Measurements from ENCODE around the gene EIF4A3. TPM values are rescaled to one million over a fixed set of nuclear protein-coding genes. Genes with fewer than 3 reads are reported as not detected.

The EIF4A3 gene
- total and polyA plus RNA-seq, 4 donors: 29.0 to 35.1 (median 33.4) TPM

DNA sequence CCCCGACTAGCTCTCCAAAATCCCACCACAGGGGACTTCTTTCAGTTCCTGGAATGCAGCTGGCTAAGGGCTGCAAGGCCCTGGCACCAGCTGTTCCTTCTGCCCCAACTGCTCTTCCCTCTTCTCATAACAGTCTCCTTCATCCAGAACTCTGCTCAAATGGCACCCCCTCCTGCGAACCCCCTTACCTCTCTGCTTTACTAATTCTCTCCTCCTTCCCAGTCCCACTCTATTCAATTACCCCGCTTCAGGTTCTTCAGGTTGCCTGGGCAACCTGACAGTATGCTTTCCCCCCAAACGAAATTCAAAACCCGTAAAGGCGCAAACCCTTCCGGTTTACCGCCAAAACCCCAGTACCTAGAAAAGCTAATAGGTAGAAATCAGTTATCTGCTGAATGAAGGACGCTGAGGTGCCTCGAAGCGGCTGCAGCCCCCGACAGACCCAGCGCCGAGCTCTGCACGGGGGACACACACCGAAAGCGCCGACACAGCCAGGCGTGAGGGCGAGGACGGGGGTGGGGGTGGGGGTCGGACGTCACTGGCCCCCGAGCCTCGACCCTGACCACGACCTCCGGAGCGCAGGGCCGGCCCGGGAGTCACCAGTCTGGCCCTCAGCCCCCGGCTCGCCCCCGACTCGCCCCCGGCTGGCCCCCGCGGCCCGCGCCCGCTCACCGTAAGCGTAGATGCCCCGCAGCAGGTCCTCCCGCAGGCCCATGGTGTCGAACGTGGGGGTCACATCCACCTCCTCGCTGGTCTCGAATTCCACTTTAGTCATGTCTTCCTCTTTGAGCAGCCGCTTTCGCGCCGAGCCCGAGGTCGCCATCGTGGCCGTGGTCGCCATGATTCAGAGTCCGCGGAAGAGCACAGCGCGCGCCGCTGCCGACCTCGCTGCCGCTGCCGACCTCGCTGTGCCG is 550 bp downstream of the EIF4A3 start:
- peaks cover 2 to 27% (median 17%) of the 10 kb centered on the region in 4 donors for H3K36me3 ChIP-seq (ENCODE audit: control insufficient read depth in 4 of 4, insufficient read depth in 3 of 4, low read depth in 1 of 4, low read length in 3 of 4)
- no peaks in the 10 kb centered on the region for H3K9me3 ChIP-seq (ENCODE audit: control insufficient read depth in 4 of 4, low read length in 3 of 4)
- TF ChIP-seq JUND (IDR thresholded peaks at IDR 0.05) (no peak), GABPA (IDR thresholded peaks at IDR 0.05 in 1 of 2, conservative IDR thresholded peaks at IDR 0.05 in 1 of 2) (no peak), YY1 (IDR thresholded peaks at IDR 0.05) (no peak), NR2F2 (IDR thresholded peaks at IDR 0.05) (no peak), HNF4G (IDR thresholded peaks at IDR 0.05) (no peak), RXRA (IDR thresholded peaks at IDR 0.05) (no peak), TAF1 (conservative IDR thresholded peaks at IDR 0.05) (no peak), EGR1 (IDR thresholded peaks at IDR 0.05; ENCODE audit: low read depth in 2 of 2) (no peak), SP1 (IDR thresholded peaks at IDR 0.05) (no peak), HNF4A (conservative IDR thresholded peaks at IDR 0.05) (no peak), RAD21 (IDR thresholded peaks at IDR 0.05) (no peak), FOXA1 (IDR thresholded peaks at IDR 0.05) (no peak), FOXA2 (IDR thresholded peaks at IDR 0.05) (no peak)
- TF ChIP-seq, protein P1, sequence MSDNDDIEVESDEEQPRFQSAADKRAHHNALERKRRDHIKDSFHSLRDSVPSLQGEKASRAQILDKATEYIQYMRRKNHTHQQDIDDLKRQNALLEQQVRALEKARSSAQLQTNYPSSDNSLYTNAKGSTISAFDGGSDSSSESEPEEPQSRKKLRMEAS (IDR thresholded peaks at IDR 0.05): no peak
- TF ChIP-seq, protein P2, sequence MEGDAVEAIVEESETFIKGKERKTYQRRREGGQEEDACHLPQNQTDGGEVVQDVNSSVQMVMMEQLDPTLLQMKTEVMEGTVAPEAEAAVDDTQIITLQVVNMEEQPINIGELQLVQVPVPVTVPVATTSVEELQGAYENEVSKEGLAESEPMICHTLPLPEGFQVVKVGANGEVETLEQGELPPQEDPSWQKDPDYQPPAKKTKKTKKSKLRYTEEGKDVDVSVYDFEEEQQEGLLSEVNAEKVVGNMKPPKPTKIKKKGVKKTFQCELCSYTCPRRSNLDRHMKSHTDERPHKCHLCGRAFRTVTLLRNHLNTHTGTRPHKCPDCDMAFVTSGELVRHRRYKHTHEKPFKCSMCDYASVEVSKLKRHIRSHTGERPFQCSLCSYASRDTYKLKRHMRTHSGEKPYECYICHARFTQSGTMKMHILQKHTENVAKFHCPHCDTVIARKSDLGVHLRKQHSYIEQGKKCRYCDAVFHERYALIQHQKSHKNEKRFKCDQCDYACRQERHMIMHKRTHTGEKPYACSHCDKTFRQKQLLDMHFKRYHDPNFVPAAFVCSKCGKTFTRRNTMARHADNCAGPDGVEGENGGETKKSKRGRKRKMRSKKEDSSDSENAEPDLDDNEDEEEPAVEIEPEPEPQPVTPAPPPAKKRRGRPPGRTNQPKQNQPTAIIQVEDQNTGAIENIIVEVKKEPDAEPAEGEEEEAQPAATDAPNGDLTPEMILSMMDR (IDR thresholded peaks at IDR 0.05; ENCODE audit: low read depth, low read length, missing input control): no peak
- TF ChIP-seq, protein P3, sequence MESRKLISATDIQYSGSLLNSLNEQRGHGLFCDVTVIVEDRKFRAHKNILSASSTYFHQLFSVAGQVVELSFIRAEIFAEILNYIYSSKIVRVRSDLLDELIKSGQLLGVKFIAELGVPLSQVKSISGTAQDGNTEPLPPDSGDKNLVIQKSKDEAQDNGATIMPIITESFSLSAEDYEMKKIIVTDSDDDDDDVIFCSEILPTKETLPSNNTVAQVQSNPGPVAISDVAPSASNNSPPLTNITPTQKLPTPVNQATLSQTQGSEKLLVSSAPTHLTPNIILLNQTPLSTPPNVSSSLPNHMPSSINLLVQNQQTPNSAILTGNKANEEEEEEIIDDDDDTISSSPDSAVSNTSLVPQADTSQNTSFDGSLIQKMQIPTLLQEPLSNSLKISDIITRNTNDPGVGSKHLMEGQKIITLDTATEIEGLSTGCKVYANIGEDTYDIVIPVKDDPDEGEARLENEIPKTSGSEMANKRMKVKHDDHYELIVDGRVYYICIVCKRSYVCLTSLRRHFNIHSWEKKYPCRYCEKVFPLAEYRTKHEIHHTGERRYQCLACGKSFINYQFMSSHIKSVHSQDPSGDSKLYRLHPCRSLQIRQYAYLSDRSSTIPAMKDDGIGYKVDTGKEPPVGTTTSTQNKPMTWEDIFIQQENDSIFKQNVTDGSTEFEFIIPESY (IDR thresholded peaks at IDR 0.05): no peak
- TF ChIP-seq, protein P4, sequence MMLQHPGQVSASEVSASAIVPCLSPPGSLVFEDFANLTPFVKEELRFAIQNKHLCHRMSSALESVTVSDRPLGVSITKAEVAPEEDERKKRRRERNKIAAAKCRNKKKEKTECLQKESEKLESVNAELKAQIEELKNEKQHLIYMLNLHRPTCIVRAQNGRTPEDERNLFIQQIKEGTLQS (IDR thresholded peaks at IDR 0.05): no peak
- TF ChIP-seq, protein P5, sequence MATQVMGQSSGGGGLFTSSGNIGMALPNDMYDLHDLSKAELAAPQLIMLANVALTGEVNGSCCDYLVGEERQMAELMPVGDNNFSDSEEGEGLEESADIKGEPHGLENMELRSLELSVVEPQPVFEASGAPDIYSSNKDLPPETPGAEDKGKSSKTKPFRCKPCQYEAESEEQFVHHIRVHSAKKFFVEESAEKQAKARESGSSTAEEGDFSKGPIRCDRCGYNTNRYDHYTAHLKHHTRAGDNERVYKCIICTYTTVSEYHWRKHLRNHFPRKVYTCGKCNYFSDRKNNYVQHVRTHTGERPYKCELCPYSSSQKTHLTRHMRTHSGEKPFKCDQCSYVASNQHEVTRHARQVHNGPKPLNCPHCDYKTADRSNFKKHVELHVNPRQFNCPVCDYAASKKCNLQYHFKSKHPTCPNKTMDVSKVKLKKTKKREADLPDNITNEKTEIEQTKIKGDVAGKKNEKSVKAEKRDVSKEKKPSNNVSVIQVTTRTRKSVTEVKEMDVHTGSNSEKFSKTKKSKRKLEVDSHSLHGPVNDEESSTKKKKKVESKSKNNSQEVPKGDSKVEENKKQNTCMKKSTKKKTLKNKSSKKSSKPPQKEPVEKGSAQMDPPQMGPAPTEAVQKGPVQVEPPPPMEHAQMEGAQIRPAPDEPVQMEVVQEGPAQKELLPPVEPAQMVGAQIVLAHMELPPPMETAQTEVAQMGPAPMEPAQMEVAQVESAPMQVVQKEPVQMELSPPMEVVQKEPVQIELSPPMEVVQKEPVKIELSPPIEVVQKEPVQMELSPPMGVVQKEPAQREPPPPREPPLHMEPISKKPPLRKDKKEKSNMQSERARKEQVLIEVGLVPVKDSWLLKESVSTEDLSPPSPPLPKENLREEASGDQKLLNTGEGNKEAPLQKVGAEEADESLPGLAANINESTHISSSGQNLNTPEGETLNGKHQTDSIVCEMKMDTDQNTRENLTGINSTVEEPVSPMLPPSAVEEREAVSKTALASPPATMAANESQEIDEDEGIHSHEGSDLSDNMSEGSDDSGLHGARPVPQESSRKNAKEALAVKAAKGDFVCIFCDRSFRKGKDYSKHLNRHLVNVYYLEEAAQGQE (IDR thresholded peaks at IDR 0.05): no peak
- H3K4me3 ChIP-seq (ENCODE audit: low read depth in 1 of 3, low read length in 3 of 3): peak overlapping the region; percentile 67 to 96 (median 94)
- H3K27ac ChIP-seq (ENCODE audit: low read depth in 1 of 2, low read length in 2 of 2): peak overlapping the region; percentile 93 to 94
- WGBS: under 1% methylated on average over 69 of the region's 69 CpGs
- H3K27me3 ChIP-seq (ENCODE audit: control insufficient read depth in 4 of 4, insufficient read depth in 4 of 4, low read length in 3 of 4): no peaks in the 10 kb centered on the region
- peaks cover 8 to 23% (median 20%) of the 10 kb centered on the region in 4 donors for H3K4me1 ChIP-seq (ENCODE audit: control insufficient read depth in 4 of 4, insufficient read depth in 4 of 4, low read length in 3 of 4)
- DNase-seq (ENCODE audit: low spot score): peak; percentile 42
- H3K9ac ChIP-seq (ENCODE audit: low read depth in 1 of 2, low read length in 2 of 2): peak overlapping the region; percentile 82 to 83

Measured in liver (tissue), 9 donors.